NCI-H1105 (cell line): ENCODE measurements around the gene ADCY1.

ENCODE experiments used
- DNase-seq: peaks from one replicate; lab custom pipeline; 2025; lab: John Stamatoyannopoulos, UW

The ADCY1 gene

DNA sequence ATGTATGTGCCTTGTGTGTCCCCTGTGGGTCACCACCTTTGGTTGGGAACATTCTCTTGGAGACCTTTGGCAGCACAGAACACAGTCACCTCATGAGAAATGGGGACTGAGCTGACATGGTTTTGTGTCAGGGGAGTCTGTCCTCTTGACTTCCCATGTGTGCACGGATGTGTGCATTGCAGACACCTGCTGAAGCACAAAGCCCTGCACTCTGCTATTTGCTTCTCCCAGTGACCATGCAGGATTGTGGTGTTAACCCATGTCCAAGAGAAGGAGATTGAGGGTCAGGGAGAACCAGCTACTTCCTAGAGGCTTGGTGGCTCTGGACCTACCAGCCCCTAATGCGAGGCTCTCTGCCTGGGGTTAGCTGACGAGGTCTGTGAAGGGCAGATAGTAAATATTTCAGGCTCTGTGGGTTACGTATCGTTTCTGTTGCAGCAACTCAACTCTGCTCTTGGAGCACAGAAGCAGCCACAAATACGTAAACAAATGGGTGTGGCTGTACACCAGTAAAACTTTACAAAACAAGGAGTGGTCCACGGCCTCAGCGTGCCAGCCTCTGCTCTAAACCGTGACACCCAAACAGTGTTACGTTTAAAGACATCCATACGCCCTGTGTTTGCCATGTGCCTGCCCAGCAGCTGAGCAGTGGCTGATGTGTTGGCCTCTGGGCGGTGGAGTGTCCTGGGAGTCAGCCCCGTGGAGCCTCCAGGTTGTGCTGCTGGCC, 51.7 kb downstream of the ADCY1 start:
- no peak for DNase-seq

- no peak for DNase-seq
These were observed 52.6 kb downstream of the ADCY1 start for GRCh38 chr7:45626441-45627430.

DNA sequence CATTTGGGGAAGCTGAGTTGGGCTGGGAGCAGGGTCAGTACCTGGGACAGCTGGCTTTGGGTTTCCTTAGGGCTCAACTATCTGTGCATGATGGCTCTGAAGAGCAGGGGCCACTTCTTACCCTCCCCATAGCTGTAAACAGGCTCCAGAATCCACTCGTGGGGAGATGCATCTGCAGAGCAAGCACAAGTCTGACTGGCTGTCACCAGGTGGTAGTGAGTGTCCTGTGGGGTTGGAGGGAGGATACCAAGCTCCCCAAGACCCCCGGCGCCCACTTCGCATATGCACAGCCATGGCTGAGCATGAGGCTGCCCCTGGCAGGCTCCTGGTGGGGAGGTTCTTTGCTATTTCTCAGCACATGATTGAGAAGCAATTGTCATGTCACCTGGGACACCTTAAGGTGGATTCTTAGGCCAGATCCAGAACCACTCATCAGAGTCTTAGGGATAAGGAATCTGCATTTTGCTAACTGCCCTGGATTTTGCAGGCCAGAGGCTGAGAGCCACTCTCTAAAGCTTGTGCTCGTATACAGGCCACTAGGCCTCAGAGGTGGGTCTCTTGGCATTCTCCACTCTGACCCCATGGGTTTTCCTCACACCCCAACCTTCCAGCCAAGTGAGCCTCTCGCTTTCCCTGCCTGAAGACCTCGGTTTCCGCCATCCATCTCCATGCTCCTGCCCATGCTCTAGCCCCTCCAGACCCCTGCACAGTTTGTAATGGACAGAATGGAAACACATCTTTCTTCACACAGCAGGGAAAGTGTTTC, 53.7 kb downstream of the ADCY1 start:
- no peak for DNase-seq

DNA sequence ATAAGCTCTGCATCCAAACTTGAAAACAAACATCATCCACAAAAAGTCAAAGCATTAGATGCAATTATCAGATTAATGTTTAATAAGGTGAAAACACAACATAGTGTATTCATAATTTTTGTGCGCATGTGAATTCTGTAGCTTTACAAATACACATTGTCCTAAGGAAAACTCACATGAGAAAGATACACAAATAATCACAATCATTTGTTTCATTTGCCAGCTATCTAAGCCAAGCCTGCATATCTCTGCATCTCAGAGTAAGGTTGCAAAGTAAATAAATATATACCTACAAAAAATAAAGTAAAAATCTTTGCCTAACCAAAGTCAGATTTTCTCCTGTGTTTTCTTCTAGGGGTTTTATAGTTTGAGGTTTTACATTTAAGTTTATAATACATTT, 57.4 kb downstream of the ADCY1 start:
- DNase-seq = no peak

GRCh38 chr7:45636733-45637132, 62.6 kb downstream of the ADCY1 start:
- no peak for DNase-seq

GRCh38 chr7:45638916-45639315, 64.7 kb downstream of the ADCY1 start:
- no peak for DNase-seq

- no peak for DNase-seq
These were observed 67.9 kb downstream of the ADCY1 start for GRCh38 chr7:45642044-45642443.

- DNase-seq = no peak
These were observed 69.5 kb downstream of the ADCY1 start for GRCh38 chr7:45643630-45644029.

GRCh38 chr7:45644237-45644636, 70.1 kb downstream of the ADCY1 start:
- DNase-seq = no peak

- no peak for DNase-seq
These were observed 71.2 kb downstream of the ADCY1 start for GRCh38 chr7:45645141-45645969.

GRCh38 chr7:45646207-45646821, 72.1 kb downstream of the ADCY1 start:
- DNase-seq = no peak

DNA sequence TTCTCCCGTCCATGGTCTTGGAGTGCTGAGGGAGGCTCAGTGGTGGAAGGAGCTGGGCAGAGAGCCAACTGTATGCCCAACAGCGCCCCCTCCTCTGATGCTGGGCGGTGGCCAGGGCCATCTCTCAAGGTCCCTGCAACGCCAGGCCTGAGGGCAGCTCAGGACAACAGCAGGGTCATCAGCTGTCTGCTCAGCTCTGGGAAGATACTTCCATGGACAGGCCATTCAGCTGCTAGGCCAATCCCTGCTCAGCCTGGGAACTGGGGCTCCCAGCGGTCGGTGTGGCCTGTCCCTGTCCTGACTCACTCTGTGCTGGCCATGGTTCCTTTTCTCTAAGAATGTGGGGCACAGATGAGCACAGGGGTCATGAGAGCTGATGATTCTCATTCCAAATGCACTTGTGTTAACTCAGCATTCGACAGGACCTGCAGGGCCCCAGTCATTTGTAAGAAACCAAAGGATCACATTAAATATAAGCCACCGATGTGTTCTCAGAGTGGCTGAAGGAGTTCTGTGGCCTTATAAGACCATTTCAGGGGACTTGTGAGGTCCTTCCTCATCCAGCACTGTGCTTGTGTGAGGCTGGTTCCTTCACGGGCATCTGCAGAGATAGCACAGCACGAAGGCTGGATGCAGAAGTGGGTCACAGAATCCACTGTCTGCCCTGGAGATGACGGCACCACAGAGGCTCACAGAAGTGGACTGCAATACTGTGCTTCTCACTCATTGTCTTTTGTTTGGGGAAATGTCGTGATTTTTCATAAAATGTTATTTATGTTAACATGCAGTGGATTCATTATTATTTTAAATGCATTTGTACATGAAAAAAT, 73.0 kb downstream of the ADCY1 start:
- DNase-seq = no peak

DNA sequence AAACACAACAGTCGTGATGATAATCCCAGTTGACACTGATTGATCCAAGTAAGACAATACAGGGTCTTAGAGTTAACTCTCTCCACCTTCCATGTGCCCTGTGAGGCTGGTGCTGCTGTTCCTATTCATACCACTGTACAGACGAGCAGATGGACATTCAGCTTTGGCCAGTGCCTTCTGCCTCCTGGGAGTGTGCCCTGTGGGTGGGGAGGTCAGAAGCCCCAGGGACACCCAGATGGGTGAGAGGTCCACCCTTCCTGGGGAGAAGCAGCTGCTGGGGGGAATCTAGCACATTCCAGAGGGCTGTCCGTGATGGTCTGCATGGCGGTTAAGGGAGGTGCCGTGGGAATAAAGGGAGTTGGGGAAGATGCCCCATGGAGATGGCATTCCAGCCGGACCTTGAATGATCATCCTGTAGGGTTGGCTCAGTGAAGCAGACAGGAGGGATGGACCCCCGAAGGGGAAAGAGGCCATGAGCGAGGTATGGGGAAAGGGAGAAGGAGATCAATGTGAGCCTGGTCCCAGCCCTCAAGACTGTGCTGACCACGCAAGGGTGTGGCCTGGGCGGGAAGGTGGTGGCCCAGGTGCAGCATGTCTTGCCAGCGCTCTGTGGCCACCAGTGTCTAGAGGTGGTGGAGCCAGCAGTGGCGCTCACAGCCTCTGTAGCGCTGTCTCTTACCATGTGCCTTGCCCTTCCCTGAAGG, 74.0 kb downstream of the ADCY1 start:
- no peak for DNase-seq

DNA sequence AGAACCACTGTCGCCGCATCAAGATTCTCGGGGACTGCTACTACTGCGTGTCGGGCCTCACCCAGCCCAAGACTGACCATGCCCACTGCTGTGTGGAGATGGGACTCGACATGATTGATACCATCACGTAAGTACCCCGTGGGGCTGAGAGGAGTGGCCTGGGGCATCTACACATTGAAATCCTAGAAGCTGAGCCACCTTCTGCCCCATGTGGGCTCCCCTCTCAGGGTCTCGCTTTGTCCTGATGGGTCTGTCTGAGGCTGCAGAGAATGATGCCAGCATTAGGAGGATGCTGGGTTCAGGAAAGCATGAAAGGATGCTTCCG, 74.5 kb downstream of the ADCY1 start:
- DNase-seq = no peak

DNA sequence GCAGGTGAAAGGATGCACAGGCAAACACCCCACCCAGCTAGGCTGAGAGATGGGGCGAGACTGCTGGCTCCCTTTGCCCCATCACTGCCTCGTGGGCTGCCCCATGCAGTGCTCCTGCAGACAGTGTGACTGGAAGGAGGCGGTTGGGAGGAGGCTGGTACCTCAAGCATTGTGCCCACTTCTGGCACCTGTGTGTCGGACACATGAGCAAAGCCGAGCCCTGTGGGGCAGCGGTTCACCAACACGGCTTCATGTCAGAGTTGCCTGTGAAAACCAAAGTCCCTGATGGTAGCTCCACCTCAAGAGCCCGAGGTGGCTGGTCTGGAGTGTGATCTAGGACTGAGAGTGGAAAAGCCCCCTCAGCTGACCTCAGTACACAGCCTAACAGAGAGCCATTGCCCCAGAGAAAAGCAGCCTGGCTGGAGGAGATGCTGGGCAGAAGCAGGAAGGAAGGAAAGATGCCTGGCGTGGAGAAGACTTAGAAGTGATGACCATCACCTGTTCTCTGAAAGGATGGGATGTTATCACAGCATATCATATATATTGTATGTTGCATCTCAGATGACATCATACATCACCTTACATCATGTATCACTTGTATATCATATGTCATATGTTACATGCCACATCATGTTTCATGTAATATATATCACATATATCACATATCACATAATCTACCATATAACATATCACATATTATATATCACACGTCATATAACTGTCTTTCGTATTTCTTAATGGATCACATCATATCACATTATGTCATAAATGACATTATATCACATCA, 75.6 kb downstream of the ADCY1 start:
- no peak for DNase-seq

- no peak for DNase-seq
These were observed 76.5 kb downstream of the ADCY1 start for GRCh38 chr7:45650404-45651394.

GRCh38 chr7:45651540-45651939, 77.4 kb downstream of the ADCY1 start:
- no peak for DNase-seq

GRCh38 chr7:45652630-45653029, 78.5 kb downstream of the ADCY1 start:
- DNase-seq = no peak
